Erythroblast (primary cell): ENCODE data around the gene VPS39.

Experiments used
- GATA1 ChIP-seq: IDR thresholded peaks from 2 replicates; pipeline ENCODE4 v1.6.1; 2011; ENCODE audit warnings: low read depth, mild to moderate bottlenecking, control low read depth, low read length, moderate library complexity
- POLR2A ChIP-seq: IDR thresholded peaks from 2 replicates; pipeline ENCODE4 v1.6.1; 2011; ENCODE audit warnings: mild to moderate bottlenecking, low read length

GRCh38 chr15:42160136-42160535 is 48.0 kb downstream of the VPS39 start:
- TF ChIP-seq POLR2A (no peak), GATA1 (no peak)
